ENCODE measurements around the gene NUCKS1.

NUCKS1 gene

GRCh38 chr1:205665201-205666045 lies 84.6 kb downstream of the NUCKS1 start:
- H3K4me1 ChIP-seq (ENCODE audit: control insufficient read depth, insufficient read depth, low read length): no peaks in the 10 kb centered on the region
- no peak for DNase-seq (ENCODE audit: low read depth)

GRCh38 chr1:205664399-205665017 lies 85.5 kb downstream of the NUCKS1 start:
- H3K9ac ChIP-seq (ENCODE audit: low read length): no peak overlapping the region
- H3K9me3 ChIP-seq (ENCODE audit: control insufficient read depth, low read length): no peaks in the 10 kb centered on the region
- H3K27me3 ChIP-seq (replicated peaks; ENCODE audit: control insufficient read depth, insufficient read depth, low read length): peaks cover 13% of the 10 kb centered on the region
- H3K4me3 ChIP-seq (ENCODE audit: low read length): no peak overlapping the region
- no peaks in the 10 kb centered on the region for H3K36me3 ChIP-seq (ENCODE audit: control insufficient read depth, insufficient read depth, low read length, severe bottlenecking)
- DNase-seq (ENCODE audit: low read depth): no peak
- no peaks in the 10 kb centered on the region for H3K4me1 ChIP-seq (ENCODE audit: control insufficient read depth, insufficient read depth, low read length)

More at GRCh38 chr1:205665201-205666045, 84.6 kb downstream of the NUCKS1 start:
- Histone ChIP-seq H3K27me3 (replicated peaks; ENCODE audit: control insufficient read depth, insufficient read depth, low read length) (peaks cover 13% of the 10 kb centered on the region), H3K4me3 (ENCODE audit: low read length) (no peak overlapping the region), H3K9ac (ENCODE audit: low read length) (no peak overlapping the region), H3K9me3 (ENCODE audit: control insufficient read depth, low read length) (no peaks in the 10 kb centered on the region), H3K36me3 (ENCODE audit: control insufficient read depth, insufficient read depth, low read length, severe bottlenecking) (no peaks in the 10 kb centered on the region)

- no peaks in the 10 kb centered on the region for H3K36me3 ChIP-seq (ENCODE audit: control insufficient read depth, insufficient read depth, low read length, severe bottlenecking)
- H3K9me3 ChIP-seq (ENCODE audit: control insufficient read depth, low read length): no peaks in the 10 kb centered on the region
- no peak overlapping the region for H3K9ac ChIP-seq (ENCODE audit: low read length)
- H3K4me3 ChIP-seq (ENCODE audit: low read length): no peak overlapping the region
- DNase-seq (ENCODE audit: low read depth): no peak
- H3K27me3 ChIP-seq (replicated peaks; ENCODE audit: control insufficient read depth, insufficient read depth, low read length): peaks cover 9% of the 10 kb centered on the region
- H3K4me1 ChIP-seq (ENCODE audit: control insufficient read depth, insufficient read depth, low read length): peaks cover 3% of the 10 kb centered on the region
Measured at GRCh38 chr1:205663286-205663936, 86.6 kb downstream of the NUCKS1 start.
